ENCODE data around the gene ARHGAP45.
A peak's percentile ranks its signal among the peaks of the same experiment; 100 is the strongest.
"Not testable (repeated sequence)": the region's sequence is repeated elsewhere in the genome, so short reads cannot be mapped to it uniquely, and the experiment has no call there.

The ARHGAP45 gene

GRCh38 chr19:1104311-1105007 lies 37.5 kb downstream of the ARHGAP45 start:
- peak; percentile 46 for DNase-seq (ENCODE audit: low read depth, low spot score)

DNA sequence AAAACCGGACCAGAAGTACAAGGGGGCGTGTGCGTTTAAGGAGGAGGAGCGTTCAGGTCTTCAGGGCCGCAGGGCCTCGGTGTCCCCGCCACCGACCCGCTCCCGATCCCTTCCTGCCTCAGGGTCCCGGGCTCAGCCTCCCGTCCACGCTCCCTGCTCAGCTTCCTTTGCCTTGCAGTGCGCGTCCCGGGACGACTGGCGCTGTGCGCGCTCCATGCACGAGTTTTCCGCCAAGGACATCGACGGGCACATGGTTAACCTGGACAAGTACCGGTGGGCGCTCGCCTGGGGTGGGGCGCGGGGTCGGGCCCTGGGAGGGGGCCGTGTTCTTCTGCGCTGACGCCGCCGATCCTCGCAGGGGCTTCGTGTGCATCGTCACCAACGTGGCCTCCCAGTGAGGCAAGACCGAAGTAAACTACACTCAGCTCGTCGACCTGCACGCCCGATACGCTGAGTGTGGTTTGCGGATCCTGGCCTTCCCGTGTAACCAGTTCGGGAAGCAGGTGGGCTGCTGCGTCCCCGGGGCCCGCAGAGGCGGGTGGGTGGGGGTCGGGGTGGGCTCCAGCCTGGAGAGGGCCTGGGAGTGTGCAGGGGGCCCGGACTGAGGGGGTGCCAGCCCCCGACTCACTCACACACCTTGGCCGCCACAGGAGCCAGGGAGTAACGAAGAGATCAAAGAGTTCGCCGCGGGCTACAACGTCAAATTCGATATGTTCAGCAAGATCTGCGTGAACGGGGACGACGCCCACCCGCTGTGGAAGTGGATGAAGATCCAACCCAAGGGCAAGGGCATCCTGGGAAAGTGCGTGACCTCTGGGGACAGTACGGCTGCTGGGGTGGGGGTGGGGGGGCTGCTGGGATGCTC lies 38.3 kb downstream of the ARHGAP45 start:
- DNase-seq (ENCODE audit: low read depth, low spot score): no peak

- no peak for DNase-seq (ENCODE audit: low read depth, low spot score)
Observed at GRCh38 chr19:1105873-1106840, 39.2 kb downstream of the ARHGAP45 start.

- DNase-seq (ENCODE audit: low read depth, low spot score): no peak
Observed at GRCh38 chr19:1106841-1107660, 40.1 kb downstream of the ARHGAP45 start.

DNA sequence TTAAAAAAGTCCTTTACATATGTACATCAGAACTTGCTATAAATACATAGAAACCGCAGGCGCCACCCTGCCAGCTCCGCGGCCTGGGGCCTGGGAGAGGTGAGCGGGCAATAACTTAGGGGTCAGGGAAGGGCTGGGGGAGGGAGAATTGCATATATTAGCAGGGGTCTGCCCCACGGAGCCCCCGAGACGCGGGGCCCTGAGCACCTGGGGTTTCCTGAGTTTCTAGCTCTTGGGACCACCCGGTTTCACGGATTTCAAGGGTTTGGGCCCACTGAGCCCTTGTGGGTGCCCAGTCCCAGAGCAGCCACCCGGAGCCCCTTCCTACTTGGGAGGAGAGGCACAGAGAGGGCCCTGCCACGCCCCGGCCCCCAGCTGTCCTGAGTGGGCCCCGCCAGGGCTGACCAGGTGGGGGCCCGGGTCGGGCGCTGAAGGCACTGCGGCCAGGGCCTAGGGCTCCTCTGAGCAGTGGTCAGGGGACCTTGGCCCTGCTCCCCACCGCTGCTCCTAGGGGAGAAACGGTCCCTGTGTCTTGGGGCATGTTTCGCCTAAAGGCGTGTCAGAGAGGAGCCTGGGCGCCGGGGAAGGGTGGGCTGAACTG lies 40.8 kb downstream of the ARHGAP45 start:
- no peak for DNase-seq (ENCODE audit: low read depth, low spot score)

GRCh38 chr19:1108291-1109031 lies 41.5 kb downstream of the ARHGAP45 start:
- no peak for DNase-seq (ENCODE audit: low read depth, low spot score)

DNA sequence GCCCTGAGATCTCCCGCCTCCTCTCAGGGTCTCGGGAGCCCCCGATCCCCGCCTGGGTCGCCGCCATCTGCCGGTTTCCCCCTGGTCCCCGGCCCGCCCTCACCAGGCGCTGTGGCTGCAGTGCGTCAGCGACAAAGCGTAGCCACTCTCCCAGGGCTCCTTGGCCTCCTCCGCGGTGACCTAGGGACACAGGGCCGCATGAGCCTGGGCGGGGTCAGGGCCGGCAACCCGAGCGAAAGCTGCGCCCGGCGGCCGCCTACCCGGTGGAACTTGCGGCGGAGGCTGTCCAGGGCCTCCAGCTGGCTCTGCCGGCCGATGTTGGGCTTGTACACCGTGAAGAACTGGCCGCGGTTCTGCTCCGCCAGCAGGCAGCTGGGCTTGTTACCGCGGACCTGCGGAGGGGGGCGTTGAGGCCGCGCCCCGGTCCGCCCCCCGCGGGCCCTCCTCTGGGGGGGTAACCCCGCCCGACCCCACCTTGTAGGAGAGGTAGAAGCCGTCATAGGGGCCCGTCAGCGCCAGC lies 42.1 kb downstream of the ARHGAP45 start:
- no peak for DNase-seq (ENCODE audit: low read depth, low spot score)

GRCh38 chr19:1109697-1110671 lies 43.0 kb downstream of the ARHGAP45 start:
- no peak for DNase-seq (ENCODE audit: low read depth, low spot score)

DNA sequence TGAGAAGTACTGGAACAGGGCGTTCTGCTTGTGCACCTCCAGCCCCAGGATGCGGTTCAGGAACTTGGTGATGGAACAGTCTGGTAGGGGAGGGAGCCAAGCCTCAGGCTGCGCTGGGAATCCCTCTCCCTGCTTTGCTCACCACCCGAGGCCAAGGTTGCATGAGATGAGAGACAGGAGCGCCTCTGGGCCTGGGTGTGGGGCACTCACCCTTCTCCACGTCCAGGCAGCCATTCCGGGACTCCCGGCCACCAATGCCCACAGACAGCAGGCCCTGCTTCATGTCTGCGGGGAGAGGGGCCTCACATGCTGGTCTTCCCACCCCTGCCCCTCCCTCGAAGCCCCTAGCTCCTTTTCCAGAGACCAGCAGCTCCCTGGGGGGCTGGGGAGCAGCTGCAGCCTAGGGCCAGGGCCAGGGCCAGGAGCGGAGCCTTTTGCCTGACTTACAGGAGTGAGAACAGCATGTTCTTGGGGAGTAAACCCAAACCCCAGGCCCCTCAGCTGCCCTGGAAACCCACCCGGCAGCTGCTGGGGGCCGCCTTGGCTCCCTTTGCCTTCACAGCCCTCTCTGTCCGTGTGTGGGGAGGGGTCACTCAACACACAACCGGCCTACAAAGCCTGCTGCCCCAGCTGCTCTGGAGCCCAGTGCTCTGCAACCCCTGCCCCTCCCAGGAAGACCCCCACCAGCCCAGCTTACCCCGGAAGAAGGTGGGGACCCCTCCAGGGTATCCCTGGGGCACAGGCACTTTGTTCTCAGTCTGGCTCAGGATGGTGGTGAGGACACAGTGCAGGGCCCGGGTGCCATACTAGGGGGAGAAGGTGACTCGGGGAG lies 44.1 kb downstream of the ARHGAP45 start:
- DNase-seq (ENCODE audit: low read depth, low spot score): no peak

DNA sequence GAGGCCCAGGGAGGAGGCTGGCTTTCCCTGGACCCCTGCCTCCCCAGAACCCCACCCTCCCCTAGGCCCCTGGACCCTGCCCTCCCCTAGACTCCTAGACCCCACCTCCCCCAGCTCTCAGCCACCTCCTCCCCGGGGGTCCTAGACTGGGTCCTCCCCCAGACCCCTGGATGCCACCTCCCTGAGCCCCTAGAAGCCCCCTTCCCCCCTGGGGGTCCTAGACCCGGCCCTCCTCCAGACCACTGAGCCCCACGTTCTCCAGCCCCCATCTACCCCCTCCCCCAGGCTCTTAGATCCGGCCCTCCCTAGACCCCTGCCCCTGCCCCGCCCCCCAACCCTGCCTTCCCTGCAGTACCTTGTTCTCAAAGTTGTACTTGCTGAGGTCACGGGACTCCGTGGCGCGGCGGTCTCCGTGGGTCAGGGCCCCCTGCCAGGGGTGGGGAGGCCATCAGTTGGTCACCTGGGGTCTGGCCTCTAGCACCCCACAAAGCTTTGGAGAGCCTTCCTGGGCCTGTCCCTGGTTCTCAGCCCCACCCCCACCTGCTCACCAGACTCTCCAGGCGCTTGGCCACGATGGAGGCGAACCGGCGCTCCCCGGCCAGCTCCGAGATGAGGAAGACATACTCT lies 44.8 kb downstream of the ARHGAP45 start:
- DNase-seq (ENCODE audit: low read depth, low spot score): no peak

GRCh38 chr19:1112268-1113029 lies 45.5 kb downstream of the ARHGAP45 start:
- DNase-seq (ENCODE audit: low read depth, low spot score): no peak

DNA sequence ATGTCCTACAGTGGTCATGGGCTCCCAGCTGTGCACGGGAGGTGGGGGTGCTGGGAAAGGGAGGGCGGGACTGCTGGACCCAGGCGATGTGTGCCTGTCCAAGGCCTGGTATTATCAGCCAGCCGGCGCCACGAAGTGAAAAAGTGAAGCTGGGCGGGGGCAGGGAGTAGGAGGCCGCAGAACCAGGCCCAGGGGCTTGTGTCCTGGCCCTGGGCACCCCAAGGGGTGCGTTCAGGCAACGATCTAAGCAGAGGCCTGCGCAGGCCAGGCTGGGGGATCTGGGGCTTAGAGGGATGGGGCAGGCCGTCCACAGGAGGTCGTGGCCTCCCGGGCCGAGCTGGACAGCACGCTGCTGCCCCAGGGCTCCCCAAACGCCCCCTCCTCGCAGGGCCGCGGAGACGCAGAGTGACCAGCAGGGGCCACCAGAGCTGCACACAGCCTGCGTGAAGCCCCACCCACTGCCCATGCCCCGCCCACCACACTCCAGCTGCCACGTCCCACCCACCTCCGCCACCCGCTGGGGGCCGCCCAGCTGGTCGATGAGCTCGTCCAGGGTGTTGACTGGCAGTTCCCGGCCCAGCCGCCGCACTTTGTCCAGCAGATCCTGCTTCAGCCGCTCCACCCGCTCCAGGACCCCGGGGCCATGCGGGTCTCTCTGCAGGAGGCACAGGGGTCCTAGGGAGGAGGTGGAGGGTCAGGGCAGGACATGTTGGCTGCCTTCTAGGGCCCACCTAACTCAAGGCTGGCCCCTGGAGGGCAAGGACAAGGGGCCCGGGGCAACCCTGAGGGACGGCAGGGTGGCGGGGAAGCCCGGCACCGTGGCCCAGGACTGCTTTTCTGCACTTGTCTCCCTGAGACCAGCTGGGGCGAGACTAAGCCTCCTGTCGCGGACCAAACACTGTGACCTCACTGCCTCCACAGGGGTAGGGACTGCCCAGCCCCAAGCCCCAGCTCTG lies 46.3 kb downstream of the ARHGAP45 start:
- peak; percentile 75 for DNase-seq (ENCODE audit: low read depth, low spot score)

DNA sequence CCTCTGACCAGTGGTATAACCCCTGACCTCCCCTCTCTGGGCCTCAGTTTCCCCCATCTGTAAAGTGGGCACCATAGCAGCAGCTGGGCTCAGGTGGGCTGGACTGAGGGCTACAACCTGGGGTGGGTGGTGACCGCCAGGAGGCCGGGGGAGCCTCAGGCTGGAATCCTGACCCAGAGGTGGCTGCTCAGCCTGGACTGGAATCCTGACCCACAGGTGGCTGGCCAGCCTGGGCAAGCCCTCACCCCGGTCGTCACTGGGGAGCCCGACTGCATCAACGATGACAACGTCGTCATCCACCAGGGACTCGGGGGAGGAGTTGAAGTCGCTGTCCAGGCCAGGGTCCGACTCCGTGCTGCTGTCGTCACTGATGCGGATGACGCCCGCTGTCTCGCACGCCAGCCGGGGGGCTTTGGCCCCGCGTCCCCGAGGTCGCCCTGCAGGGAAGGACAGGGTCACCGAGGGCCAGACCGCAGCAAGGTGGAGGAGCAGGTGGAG lies 47.1 kb downstream of the ARHGAP45 start:
- DNase-seq (ENCODE audit: low read depth, low spot score): no peak

GRCh38 chr19:1114728-1115127 lies 47.8 kb downstream of the ARHGAP45 start:
- not testable (repeated sequence) for DNase-seq (ENCODE audit: low read depth, low spot score)

Measured in activated naive CD8-positive, alpha-beta T cell treated with anti-CD3 and anti-CD28 coated beads, Interleukin-2, amount 50 U/mL, for 16 hours (primary cell).